Bone marrow (tissue), 2 donors: ENCODE results near the gene TWIST2.

Source experiments
- DNase-seq, 2 donors: peaks; one replicate each; lab custom pipeline; 2025; lab: John Stamatoyannopoulos, UW

The TWIST2 gene

GRCh38 chr2:238905224-238905623 lies 57.3 kb downstream of the TWIST2 start:
- no peak for DNase-seq

DNA sequence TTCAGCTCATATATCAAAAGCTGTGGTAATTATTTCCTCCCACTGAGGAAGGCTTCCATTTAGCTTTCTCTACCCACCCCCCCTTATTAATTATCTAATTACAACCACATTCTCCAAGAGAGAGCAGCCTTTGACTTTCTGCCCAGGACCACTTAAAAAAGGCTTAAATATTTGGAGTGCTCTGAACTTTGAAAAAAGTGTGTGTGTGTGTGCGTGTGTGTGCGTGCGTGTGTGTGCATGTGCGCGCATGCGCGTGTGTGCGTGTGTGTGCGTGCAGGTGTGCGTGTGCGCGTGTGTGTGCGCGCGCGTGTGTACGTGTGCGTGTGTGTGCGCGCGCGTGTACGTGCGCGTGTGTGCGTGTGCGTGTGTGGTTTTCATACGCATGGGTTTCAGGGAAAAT lies 57.8 kb downstream of the TWIST2 start:
- DNase-seq = no peak

DNA sequence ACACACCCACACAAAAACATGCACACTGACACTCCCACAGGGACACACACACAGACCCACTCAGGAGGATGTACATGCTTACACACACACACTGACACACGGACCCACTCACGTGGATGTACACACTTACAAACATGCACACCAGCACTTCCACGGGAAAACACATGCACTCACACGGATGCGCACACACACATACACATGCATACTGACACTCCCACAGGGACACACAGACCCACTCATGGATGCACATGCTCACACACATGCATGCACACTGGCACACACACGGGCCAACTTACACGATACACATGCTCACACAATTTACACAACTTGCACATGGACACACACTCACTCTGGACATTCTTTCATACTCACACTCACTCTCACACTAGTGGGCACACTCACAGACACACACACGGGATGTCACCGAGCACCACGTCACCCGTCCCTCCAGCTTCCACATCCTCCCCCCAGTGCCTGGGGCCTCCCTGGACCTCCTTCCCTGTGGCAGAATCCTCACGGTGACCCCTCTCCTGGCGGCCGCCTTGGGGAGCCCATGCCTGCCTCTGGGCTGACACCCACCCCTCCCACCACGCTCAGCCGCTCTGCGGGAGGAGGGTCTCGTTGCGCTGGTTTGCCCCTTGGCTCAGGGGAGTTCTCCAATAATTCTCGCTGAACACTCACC lies 58.5 kb downstream of the TWIST2 start:
- DNase-seq = no peak

DNA sequence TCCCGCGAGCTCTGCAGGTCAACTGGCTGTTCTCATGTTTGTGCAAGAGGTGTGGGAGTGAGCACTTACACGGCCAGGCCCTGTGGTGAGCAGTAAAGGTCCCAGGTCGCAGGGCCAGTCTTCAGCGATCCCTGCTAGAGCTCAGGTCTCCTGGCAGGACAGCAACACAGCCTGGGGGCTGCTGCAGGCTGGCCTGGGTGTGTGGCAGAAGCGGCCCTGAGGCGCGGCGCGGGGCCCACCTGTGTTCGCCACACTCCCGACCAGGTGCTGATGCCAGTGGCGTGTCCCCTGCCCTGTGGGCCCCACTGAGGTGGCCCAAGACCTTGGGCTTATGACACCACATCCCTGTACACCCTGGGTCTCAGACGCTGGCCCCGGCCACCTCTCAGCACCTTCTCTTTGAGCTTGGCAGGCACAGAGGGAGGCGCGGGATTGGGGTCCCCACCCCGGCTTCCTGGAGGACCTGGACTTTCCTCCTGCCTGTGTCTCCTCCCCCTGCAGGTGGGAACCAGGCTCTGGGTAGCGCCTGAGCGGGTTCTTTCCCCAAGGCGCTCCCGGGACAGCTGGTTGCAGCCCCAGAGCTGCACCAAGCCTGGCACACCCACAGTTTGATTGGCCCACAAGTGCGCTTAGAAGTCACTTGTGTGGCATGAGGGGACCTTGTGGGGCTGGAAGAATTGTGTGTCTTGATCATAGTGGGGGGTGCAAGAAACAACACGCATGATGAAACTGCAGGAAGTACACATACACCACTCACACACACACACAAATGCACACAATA lies 59.2 kb downstream of the TWIST2 start:
- no peak for DNase-seq

GRCh38 chr2:238907717-238908173 lies 59.9 kb downstream of the TWIST2 start:
- DNase-seq = no peak

GRCh38 chr2:238908960-238909951 lies 61.4 kb downstream of the TWIST2 start:
- no peak for DNase-seq

DNA sequence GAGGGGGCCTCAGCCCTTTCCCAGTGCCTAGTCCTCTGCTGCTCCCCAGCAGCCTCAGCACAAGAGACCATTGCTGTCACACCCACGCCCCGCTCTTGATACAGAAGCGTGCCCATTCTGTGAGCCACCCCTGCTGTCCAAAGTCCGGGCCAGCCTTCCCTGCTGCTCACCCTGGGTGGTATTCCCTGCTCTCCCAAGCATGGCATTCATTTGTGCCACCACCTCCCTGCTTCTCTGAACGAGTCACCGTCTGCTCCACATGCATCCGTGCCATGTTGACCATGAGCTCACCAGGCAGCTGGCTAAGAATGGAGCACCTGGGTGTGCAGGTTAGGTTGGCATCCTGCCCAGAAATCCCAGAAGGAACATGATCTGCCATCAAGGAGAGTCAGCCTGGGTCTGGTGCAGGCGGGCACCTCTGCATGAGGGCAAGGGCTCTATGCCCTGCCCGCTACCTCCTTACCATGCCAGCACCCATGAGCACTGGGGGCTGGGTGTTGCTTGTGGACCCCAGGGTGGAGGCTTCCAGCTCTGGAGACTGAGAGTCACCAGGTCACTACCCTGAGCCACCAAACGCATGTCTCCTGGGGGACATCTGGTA lies 63.0 kb downstream of the TWIST2 start:
- no peak for DNase-seq

GRCh38 chr2:238911376-238912227 lies 63.7 kb downstream of the TWIST2 start:
- no peak for DNase-seq

GRCh38 chr2:238912228-238912915 lies 64.5 kb downstream of the TWIST2 start:
- DNase-seq = no peak

GRCh38 chr2:238912916-238913875 lies 65.3 kb downstream of the TWIST2 start:
- DNase-seq = no peak

DNA sequence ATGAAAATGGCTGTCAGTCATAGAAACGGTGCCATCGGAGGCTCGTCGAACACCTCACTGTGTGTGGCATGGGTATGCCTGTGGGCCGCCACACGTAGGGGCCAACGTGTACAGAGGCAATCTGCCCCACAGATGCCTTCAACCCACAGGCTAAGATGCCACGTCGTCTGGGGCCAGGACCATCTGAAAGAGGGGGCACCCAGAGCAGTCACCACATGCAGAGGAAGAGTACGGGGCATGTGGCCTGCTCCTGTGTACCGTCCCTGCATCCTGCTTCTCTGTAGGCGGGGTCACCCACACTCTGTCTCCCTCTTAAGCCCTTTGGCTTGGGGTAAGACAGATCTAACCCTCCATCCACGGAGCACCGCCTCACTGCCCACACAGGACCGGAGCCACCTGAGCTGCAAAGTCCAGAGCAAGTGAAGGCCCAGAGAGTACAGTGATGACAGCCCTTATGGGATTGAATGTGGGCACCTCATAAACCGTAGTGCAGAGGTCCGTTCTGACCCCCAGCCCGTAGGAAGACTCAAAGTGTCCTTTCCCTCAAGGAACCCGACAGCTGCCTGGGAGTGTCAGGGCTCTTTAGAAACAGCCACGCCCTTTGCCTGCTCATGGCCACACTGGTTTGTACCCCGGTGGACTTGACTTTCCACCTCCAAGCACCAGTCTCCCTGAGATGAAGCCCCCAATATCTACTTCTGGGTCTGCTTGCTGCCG lies 66.2 kb downstream of the TWIST2 start:
- DNase-seq = no peak

GRCh38 chr2:238914648-238915015 lies 66.7 kb downstream of the TWIST2 start:
- no peak for DNase-seq

DNA sequence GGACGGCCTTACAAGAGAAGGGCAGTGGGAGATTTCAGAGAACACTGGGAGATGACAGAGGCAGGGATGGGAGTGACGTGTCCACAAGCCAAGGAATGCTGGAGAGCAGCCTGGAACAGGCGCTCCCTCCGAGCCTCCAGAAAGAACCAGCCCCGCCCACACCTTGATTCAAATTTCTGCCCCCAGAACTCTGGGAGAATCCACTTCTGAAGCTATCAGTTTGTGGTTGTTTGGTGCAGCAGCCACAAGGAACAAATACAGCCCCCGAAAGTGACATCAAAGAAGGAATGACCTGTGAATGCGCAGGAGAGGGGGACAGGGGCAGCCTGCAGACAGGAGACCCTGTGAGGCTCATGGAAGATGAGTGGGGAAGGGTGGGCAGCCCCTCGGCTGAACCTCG lies 67.3 kb downstream of the TWIST2 start:
- no peak for DNase-seq

DNA sequence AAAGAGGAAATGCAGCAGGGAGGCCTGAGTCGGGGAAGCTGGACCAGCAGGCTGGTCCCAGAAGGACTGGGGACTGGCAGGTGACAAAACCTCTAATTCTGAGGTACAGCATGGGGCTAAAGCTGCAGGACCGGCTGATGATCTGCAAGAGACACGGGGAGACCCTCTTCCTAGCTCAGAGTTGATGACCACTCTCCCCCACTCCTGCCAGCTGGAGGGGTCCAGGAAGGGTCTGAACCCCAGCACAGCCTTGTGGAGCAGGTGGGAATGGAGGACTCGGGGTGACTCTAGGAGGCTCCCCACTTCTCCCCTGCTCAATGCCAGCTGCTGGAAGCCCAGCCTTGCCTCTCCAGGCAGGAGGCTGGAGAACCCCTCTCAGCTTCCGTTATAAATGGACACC lies 67.7 kb downstream of the TWIST2 start:
- no peak for DNase-seq

DNA sequence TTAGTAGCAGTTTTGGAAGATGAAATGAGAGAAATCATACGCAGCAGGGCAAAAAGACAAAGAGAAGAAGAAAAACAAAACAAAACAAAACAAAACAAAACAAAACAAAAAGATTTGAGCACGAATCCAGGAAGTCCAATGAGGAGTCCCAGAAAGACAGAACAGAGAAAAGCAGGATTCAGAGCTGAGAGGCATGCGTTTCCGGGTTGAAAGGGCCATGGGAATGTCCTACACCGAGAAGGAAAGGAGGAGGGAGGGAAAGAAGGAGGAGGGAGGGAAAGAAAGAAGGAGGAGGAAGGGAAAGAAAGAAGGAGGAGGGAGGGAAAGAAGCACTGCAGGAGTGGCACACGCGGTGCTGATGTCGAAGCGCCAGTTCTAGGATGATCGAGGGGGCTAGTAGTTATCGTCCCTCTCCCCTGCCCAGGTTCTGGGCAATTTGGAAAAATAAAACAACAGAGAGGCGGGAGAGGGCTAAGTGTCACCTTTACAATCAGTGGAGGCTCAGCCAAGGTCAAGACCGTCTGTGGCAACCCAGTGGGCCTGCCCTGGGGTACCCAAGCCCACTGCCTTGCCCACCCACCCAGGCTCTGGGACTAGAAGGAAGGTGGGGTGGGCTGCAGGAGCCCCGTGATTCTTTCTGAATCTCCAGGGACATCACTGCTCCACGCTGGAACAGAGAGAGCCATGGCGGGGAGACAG lies 68.4 kb downstream of the TWIST2 start:
- DNase-seq = no peak

DNA sequence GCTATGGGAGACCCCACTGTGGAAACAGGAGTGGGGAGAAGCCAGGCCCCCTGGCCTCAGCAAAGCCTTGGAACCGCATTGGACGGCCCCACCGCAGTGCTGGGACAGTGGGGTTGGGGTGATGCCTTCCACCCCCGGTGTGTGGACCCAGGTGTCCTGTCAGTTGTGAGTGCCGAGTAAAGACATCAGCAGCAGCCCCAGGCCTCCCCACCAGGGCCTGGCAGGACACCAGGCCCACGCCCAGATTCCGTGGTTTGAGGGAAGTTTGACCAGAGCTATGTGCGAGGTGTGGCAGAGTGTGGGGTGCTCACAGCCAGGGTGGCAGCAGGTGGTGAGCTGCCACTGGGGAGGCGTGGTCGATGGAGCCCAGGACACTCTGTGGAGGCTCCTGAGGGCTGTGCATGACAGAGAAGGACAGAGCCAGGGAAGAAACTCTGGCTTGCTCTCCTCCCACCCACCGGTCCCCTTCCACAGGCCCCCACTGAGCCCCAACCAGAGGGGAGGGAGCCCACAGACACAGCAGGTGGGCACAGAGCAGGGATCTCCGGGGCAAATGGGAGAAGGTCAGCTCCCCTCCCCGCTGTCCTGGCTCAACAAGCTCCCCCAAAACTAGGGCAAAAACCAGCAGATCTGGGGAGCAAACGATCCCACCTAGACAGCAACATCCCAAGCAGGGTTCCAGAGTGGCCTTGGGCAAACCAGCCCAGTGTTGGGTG lies 69.1 kb downstream of the TWIST2 start:
- DNase-seq = no peak

DNA sequence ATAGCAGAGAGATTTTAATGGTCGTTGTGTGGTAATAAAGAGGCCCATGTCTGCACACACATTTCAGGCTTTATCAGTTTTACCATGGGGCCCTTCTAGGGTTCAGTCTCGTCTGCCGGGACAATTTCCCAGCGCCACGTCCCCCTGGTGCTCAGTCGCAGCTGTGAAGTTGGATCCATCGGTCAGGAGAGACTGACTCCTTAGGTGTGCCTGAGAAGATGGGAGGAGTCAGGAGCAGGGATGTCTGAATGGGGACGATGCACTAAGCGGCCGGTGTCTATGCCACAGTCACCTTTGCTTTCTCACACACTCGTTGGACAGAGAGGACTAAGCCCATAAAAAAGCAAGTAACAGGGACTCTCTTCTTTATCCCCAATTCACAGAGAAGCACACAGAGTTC lies 71.4 kb downstream of the TWIST2 start:
- no peak for DNase-seq
